C4-2B (cell line): ENCODE results near the gene CHTF18.

ENCODE experiments used
- CTCF ChIP-seq: fragments of 450-650 bp; conservative IDR thresholded peaks from 2 replicates; pipeline ENCODE4 v1.5.1; 2017; ENCODE audit warnings: mild to moderate bottlenecking
- ZFX ChIP-seq: fragments of 450-650 bp; IDR thresholded peaks from 2 replicates; pipeline ENCODE4 v1.6.1; 2017

- TF ChIP-seq CTCF: no peak
- TF ChIP-seq ZFX: no peak
Observed at GRCh38 chr16:815861-816260, 27.4 kb downstream of the CHTF18 start.
